Cerebellar cortex (tissue), 1 donor: Measurements from ENCODE around the gene ADAMTSL3.
"Not testable (repeated sequence)": the region's sequence is repeated elsewhere in the genome, so short reads cannot be mapped to it uniquely, and the experiment has no call there.

Experiments
- DNase-seq: peaks from one replicate; pipeline ENCODE4 v3.0.0-alpha.2; 2015; ENCODE audit warnings: low spot score

Gene ADAMTSL3

DNA sequence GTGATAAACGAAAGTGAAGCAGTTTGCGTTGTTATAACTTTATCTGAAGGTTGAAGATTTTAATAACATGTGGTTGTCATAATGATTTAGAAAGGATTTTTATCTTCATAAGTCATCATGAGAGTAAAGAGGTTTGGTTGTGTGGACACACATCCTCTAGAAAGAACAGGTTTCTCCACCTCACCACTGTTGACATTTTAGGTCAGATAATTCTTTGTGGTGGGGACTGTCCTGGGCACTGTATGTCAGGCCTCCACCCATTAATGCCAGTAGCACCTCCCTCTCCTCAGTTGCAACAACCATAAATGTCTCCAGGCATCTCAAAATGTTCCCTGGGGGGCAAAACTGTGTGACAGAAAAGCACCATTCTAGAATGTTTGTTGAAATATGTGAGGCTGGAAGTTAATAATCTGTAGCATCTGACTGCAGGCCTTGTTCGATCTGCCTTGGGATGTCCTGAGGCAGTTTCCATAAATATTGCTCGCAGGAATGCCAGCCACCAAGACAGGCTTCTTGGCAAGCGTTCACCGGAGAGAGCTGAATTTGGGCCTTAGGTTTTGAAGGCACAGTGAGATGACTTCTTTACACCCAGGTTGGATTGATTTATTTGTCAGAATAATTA lies 100.1 kb downstream of the ADAMTSL3 start:
- no peak for DNase-seq

DNA sequence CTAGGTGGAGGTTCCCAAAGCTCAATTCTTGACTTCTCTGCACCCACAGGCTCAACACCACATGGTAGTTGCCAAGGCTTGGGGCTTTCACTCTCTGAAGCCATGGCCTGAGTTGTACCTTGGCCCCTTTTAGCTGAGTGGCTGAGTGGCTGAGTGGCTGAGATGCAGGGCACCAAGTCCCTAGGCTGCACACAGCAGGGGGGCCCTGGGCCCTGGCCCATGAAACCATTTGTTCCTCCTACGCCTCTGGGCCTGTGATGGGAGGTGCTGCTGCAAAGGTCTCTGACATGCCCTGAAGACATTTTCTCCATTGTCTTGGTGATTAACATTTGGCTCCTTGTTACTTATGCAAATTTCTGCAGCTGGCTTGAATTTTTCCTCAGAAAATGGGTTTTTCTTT lies 103.4 kb downstream of the ADAMTSL3 start:
- DNase-seq, result not testable (repeated sequence)

DNA sequence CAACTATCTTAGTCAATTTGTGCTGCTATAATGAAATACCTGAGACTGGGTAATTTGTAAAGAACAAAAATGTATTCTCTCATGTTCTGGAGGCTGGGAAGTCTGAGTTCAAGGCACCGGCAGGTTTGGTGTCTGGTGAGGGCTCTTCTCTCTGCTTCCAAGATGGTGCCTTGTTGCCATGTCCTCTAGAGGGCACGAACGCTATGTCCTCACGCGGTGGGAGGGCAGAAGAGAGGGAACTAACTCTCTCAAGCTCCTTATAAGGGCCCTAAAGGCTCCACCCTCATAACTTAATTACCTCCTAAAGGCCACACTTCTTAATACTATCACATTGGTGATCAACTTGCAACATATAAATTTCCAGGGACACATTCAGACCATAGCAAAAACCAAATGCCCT lies 108.4 kb downstream of the ADAMTSL3 start:
- no peak for DNase-seq

DNA sequence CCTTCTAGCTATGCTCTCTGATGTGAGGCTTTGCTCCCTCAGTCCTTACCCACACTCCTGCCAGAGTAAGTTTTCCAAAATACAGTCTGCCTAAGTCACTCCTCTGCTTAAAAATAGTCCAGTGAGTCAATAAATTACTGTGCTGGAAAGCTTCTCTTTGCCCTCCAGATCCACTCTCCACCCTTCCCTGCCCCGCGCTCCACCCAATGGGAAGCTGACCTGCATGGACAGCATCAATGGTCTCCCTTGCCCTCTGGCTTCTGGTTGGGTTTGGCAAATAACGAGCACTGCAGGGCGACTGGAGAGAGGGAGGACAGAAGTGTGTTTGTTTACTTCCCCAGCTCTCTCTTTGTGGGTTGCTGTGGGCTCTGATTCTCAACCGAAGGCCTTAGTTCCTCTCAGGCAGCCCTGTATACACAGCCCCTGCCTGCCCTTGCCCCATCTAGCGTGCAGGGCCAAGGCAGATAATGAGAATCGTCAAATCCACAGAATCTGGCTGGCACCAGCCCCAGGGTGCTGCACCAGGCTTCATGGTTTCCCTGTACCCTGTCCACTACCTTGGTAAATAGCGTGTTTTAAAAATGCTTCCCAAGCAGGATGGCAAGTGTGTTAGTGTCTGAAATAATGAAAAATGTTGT lies 110.4 kb downstream of the ADAMTSL3 start:
- DNase-seq, result peak; percentile 8

DNA sequence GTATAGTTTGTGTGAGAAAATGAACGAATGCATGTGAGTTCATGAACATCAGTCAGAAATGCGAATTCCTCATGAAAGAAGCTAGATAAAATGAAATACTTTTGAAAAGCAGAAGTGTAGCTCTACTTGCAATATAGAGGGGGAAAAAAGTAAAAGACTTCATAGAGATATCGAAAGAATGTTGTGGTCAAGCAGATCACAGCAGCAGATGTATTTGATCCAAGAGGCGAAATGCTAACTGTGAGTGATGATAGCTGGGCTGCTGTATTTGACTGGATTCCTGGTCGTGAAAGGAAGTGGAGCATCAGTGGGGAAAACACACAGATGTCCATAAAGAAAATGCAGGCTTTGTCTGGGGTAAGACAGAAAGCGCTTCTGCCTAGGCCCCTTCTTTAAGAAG lies 112.4 kb downstream of the ADAMTSL3 start:
- no peak for DNase-seq

DNA sequence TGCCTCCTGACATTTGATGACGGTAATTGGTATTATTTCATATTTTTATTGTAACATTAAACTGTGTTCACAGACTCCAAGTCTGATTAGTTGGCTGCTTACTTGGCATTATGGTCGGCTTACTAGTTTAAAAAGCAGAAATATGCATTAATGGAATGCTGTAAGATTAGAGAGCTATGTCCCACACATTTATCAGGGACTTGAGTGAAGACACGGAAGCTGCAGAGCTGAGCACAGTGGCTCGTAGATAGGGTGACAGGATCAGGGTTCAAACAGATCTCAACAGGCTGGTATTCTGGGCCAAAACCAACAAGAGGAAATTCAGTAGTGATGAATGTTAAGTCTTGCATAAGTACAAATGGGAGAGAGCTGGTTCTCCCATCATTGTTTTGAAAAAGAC lies 113.8 kb downstream of the ADAMTSL3 start:
- no peak for DNase-seq

DNA sequence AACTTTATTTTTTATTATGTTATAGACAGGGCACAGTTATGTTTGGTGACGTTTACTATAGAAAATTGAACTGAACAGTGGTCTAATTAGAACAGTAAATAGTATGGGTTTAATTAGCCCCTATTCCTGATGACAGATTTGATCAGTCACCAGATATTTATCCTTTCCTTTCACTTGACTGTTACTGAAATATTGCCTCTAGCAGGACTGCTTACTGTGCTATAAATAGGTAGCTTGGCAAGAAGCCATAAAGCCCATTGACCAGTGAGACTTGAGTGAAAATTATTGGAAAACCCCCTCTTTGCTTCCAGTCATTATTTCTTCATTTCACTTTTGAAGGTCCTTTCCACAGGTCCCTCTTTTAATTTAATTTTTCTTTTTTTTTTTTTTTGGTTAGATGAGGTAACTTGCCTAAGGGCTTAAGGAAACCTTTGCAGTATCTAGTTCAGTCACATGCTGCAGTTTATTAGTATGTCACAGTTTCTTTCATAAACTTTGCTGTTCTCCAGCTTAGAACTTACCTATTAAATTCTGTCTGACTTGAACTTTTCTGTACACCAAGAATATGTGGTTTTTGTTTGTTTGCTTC lies 115.6 kb downstream of the ADAMTSL3 start:
- no peak for DNase-seq

DNA sequence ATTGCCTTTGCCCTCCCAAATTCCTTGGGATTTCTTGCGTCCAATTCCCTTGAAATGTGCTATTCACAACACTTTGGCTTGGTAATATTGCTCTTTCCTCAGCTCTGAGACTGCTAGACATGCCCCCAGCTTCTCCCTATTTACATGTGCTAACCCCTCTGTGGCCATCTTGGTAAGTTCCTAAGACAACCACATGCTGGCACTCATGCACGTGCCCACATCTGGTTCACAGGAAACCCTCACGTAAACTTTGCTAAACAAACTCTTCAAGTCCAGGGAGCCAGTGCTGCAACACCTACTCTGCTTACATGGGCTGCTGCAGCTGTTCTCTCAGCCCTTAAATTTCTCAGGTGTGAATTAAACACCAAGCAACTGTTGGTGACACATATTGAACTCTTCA lies 121.8 kb downstream of the ADAMTSL3 start:
- no peak for DNase-seq

DNA sequence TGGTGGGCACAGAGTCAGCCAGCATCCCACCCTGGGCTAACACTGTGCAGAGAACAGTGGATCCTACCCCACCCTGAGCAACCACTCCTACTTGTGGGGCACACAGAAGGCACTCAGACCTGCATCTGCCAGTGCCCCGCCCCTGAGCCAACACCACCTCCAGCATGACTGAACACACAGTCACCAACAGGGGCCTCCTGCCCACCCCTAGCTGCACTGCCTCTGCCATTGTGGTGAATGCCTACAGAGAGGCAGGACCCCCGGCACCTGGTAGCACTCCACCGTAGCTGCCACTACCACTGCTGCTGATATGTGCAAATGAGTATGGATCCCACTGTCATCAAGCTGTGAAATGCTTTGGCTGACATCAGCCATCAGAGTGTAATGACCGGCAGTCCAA lies 123.1 kb downstream of the ADAMTSL3 start:
- DNase-seq, result no peak

DNA sequence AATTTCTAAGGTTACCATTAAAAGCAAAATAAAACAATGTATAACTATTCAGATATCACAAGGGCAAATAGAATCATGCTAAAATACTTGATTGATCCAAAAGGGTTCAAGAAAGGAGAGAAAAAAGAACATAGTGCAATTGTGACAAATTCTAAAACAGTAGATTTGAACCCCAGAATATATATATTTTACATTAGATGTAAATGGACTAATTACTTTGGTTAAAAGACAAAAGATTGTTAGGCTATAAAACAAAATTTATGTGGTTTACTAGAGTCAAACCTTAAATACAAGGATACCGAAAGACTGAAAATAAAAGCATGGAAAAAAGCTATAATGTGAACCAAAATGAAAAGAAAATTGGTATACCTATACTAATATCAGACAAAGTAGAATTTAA lies 129.3 kb downstream of the ADAMTSL3 start:
- no peak for DNase-seq

DNA sequence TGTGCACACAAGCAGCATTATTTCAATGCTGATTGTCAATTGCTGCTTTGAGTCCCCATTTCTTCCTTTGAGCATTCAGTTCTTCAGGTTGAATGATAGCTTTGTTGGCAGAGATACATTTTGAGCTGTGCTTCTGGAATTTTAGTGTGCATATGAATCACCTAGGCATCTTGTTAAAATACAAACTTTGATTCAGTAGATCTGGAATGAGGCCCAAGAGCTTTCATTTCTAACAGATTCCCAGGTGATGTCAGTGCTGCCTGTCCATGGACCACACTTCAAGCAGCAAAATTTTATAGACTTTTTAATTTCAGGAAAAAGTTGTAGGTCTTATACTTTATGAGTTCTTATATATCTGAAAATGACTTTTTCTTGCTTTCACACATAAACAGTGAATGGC lies 131.1 kb downstream of the ADAMTSL3 start:
- DNase-seq, result no peak

DNA sequence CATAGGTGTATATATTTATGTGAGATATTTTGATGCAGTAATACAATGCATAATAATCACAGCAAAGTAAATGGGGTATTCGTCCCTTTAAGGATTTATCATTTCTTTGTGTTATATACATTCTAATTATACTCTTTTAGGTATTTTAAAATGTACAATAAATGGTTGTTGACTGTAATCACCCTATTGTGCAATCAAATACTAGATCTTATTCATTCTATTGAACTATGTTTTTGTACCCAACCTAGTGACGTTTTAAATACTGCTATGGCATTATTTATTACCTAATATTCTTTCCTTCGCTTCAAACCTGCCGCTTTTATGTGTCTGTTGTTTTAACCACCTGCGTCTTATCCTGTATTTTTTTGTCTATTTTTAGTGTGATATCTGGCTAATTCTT lies 132.4 kb downstream of the ADAMTSL3 start:
- DNase-seq, result no peak

DNA sequence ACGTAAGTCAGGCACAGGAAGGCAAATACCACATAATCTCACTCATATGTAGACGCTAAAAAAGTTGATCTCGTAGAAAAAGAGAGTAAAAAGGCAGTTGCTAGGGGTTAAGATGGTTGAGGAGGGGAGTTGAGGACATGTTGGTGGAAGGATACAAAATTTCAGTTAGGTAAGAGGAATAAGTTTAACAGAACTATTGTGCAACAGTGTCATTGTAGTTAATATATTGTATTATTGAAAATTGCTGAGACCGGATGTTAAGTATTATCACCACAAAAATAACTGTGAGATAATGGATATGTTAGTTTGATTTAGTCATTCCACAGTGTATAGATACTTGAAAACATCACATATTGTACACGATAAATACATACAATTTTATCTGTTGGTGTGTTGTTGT lies 139.1 kb downstream of the ADAMTSL3 start:
- DNase-seq, result no peak

DNA sequence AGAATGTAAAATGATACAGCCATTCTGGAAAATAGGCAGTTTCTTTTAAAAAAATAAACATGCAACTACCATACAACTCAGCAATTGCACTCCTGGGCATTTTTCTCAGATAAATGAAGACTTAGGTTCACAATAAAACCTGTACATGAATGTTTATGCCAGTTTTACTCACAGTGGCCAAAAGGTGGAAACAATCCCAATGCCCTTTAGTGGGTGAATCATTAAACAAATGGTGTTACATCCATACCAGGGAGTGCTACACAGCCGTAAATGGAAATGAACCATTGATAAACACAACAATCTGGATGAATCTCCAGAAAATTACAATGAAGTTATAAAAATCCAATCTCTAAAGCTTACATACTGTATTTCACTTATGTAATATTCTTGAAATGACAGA lies 140.3 kb downstream of the ADAMTSL3 start:
- no peak for DNase-seq

DNA sequence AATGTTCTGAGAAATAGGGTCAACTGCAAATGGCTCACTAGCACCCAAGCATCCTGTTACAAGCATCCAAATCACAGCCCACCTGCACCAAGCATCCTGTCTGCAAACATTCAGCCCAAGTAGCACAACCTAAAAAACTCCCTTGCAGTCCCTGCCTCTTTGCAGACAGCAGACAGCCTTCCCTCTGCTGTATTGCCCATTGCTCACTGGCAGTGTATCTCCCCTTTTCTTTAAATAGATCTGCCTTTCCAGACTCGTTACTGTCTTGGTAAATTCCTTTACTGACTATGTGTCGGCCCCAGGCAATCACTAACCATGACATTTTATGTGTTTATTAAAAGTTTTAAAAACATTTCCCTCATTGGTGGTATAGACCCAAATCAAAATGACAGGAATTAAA lies 155.4 kb downstream of the ADAMTSL3 start:
- DNase-seq, result no peak

DNA sequence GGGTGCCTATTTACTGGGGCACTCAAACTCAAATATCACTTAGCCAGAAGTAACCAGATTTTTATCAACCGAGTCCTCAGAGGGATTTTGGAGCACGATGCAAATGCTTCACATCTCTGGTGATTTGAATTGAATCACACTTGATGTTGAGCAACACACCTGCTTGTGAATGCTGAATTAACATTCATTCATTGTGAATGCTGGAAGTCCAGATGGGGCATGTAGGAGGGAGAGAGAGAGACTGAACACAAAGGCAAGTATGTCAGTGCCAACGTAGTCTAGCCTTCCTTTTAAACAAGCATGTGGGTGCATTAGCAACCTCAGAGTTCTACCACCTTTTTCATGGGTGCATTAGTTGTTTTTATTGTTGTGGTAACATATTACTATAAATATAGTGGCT lies 156.2 kb downstream of the ADAMTSL3 start:
- no peak for DNase-seq

DNA sequence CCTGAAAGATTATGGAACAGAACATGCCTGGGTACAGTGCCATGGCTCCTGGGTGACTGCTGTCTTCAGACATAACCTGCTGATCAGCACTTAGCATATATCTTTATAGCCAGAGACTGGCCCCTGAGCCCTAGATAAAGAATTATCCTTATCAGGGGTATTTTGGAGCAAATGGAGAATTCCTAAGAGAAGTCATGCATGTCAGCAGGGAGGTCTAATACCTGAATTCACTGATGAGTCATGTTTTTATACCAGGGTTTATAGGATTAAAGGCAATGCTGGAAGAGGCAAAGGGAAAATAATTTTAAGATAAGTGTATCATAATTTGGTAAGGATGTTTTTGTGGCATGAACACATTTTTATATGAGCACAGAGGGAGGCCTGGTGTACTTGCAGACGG lies 159.8 kb downstream of the ADAMTSL3 start:
- DNase-seq, result no peak

DNA sequence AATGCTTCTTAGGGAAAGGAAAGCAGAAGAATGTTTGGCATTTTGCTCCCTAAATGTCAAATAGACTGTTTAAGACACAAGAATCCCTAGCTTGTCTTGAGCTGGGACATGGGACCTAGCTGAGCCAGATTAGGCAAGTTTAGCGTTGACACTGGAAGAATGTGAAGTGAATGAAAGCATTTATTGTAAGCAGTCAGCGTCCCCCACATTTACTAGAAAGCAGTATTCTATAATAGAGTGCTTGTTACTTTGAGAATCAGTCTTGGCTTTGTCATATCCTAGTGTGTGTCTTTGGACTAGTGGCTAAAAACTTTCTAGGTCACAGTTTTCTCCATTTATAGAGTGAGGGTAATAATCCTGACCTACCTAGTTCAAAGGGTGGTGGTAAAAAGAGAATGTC lies 161.6 kb downstream of the ADAMTSL3 start:
- DNase-seq, result no peak

DNA sequence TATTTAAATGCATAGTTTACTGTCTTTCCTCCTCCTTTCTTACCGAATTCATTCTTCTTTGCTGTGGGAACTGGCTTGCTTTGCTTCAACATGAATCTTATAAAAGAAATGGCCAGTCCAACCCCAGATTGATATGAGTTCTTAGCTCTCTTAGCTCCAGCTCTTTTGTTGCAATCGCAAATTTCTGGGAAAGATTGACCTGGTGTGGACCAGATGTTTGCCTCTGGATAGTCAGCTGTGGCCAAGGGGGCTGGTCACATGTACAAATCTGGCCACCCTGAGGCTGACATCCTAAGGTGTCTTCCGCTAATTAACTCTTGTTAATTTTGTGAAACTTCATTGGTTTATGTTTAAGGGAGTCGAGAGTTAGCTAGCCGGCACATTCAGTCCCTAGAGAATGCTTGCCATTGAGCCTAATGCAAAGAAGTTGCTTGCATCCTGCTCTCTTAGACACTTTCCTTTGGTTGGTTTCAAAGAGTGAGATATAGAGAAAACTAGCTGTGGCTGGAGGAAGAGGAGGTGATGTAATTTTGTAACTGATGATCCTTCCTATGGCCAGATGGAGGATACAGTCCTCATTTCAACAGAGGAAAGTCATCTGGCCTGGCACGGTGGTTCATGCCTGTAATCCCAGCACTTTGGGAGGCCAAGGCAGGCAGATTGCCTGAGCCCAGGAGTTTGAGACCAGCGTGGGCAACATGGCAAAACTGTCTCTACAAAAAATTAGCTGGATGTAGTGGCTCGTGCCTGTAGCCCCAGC lies 162.4 kb downstream of the ADAMTSL3 start:
- no peak for DNase-seq

DNA sequence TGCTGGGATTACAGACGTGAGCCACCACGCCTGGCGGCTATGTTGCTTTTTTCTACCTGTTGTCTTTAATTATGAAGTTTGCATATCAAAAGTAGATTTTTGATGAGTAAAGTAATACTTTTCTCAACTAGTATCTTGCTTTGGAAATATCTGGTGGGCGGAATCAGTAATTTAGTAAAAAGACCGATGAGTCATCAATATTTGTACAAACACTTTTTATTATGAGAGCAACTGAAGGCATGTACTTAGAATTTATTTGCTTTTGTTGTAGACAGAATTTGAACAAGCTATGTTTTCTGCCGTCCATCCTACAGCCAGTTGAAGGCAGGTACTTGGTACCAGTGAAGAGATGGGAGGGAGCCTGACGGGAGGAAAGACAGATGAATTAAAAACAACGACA lies 164.7 kb downstream of the ADAMTSL3 start:
- DNase-seq, result no peak

DNA sequence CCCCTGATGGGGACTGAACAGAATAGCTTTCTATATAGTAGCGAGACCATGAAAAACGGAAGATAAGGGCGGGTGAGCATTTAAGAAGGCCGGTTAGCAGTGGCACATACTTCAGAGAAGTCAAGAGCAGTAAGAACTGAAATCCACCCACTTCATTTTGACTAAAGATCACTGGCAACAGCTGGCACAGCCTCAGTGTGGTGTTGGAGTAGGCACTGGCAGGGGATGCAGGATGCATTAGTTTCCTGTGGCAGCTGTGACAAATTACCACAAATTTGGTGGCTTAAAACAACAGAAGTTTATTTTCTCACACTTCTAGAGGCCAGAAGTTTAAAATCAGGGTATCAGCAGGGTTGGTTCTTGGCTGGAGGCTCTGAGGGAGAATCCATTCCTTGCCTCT lies 176.5 kb downstream of the ADAMTSL3 start:
- DNase-seq, result no peak

DNA sequence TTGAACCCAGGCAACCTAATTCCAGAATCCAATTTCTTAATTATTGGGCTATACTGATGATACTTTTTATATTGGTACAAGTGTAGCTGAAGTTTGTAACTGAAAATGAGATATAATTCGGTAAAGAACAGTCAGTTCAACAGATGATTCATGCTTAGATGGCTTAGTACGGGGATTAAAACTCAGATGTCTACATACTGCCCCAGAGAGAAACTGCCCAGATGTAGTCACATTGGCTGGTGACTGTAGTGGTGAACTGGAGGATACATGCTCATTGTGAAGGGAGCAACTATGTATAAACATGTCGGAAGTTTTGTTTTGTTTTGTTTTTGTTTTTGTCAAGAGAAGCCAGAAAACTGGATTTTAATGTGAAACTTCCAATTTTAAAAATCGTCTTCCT lies 179.6 kb downstream of the ADAMTSL3 start:
- no peak for DNase-seq

DNA sequence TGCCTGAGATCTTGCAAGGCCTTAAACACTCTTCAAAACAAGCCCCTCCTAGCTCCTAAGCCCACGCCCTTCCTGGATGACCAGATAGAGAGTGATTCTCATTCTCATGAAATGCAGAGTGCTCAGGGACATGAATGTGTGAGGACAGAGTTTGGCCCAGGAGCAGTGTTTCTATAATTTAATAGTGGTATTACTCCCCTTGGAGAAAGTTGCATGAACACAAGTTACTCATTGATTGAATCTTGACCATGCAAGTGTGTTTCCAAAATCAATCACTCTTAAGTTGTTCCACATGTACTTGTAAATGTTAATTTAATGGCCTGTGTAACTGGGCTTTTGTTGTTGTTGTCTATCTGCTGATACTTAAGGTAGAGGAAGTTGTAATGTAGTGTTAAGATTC lies 181.6 kb downstream of the ADAMTSL3 start:
- no peak for DNase-seq
